Lung (tissue), 12 donors: Measurements from ENCODE around the gene ABCB4. TPM values are rescaled to one million over a fixed set of nuclear protein-coding genes. Genes with fewer than 3 reads are reported as not detected.

Source experiments
- ATAC-seq: fragments of 200-7000 bp; cut with Tn5 transposase; one replicate; pipeline ENCODE4 v1.9.1; 2020; ENCODE audit warnings: moderate number of reproducible peaks; ENCODE audit not compliant: insufficient read depth, low FRiP score
- DNase-seq, 3 donors: peaks; one replicate each; pipeline ENCODE4 v3.0.0-alpha.2; 2013 to 2017
- H3K27ac ChIP-seq, 2 donors: one replicate each; pipeline ENCODE4 v1.5.1; 2013; ENCODE audit warnings: mild to moderate bottlenecking in 2 of 2, moderate library complexity in 2 of 2, control low read depth in 1 of 2, inconsistent platforms in 1 of 2, low read depth in 1 of 2, low read length in 1 of 2
- H3K27me3 ChIP-seq, 3 donors: one replicate each; pipeline ENCODE4 v1.5.1; 2013; ENCODE audit warnings: low read length in 2 of 3; ENCODE audit not compliant: control insufficient read depth in 3 of 3, insufficient read depth in 3 of 3
- H3K36me3 ChIP-seq, 4 donors: one replicate each; pipeline ENCODE4 v1.5.1; 2013; ENCODE audit warnings: low read length in 4 of 4, mild to moderate bottlenecking in 1 of 4, moderate library complexity in 1 of 4; ENCODE audit not compliant: control insufficient read depth in 4 of 4, insufficient read depth in 4 of 4
- H3K4me1 ChIP-seq, 5 donors: one replicate each; pipeline ENCODE4 v1.5.1; 2013; ENCODE audit warnings: low read length in 5 of 5, mild to moderate bottlenecking in 2 of 5, moderate library complexity in 1 of 5; ENCODE audit not compliant: control insufficient read depth in 5 of 5, insufficient read depth in 5 of 5
- H3K4me3 ChIP-seq: one replicate; pipeline ENCODE4 v1.5.1; 2013; ENCODE audit warnings: mild to moderate bottlenecking, control low read depth, moderate library complexity
- H3K9ac ChIP-seq, 2 donors: one replicate each; pipeline ENCODE4 v1.5.1; 2013; ENCODE audit warnings: low read length in 2 of 2, control low read depth in 1 of 2; ENCODE audit not compliant: insufficient read depth in 1 of 2
- H3K9me3 ChIP-seq, 4 donors: one replicate each; pipeline ENCODE4 v1.5.1; 2013; ENCODE audit warnings: low read length in 3 of 4, mild to moderate bottlenecking in 1 of 4, moderate library complexity in 1 of 4; ENCODE audit not compliant: control insufficient read depth in 4 of 4, insufficient read depth in 3 of 4
- CTCF ChIP-seq: IDR thresholded peaks from 2 replicates; pipeline ENCODE4 v1.5.1; 2012; ENCODE audit warnings: mild to moderate bottlenecking; ENCODE audit errors: control extremely low read depth, extremely low read depth
- WGBS, 2 donors: extraction: QIAGEN DNeasy Blood & Tissue Kit; methylation state at CpG; one replicate each; pipeline ENCODE4 v1.1.7; 2013; 5-methylcytosine and 5-hydroxymethylcytosine counted together
- polyA plus RNA-seq, 2 donors: library from polyadenylated mRNA; stranded (reverse); fragments of 200-250 nt; gene quantifications; one replicate each; pipeline ENCODE4 v1.2.1, GENCODE V29; 2013
- total RNA-seq, 2 donors: library from RNA; depleted of rRNA in 1 of 2; stranded (reverse); fragments of >200 nt in 1 of 2; gene quantifications; one replicate each; pipeline ENCODE4 v1.2.1, GENCODE V29; 2014 to 2021
- donor health status: control.
- donor health status: control.
- donor health status: Bipolar disorder and iron deficiency.
- donor health status: healthy.
- donor health status: DM: yes; HTN: yes; CAD: no.

ABCB4 gene
- total and polyA plus RNA-seq, 4 donors = 0.08 to 0.68 (median 0.33) TPM

GRCh38 chr7:87391020-87391701 is 84.3 kb downstream of the ABCB4 start:
- ATAC-seq = no peak
- WGBS, 2 donors = 95 to 97% methylated on average over 8 of the region's 8 CpGs

GRCh38 chr7:87380905-87381304 is 94.6 kb downstream of the ABCB4 start:
- Histone ChIP-seq H3K4me3 (no peak overlapping the region), H3K4me1 (no peaks in the 10 kb centered on the region), H3K27ac (no peak overlapping the region), H3K9ac (no peak overlapping the region), H3K9me3 (peaks cover 0 to 6% (median 2%) of the 10 kb centered on the region in 4 donors), H3K27me3 (no peaks in the 10 kb centered on the region), H3K36me3 (peaks cover 1 to 15% (median 12%) of the 10 kb centered on the region in 4 donors)
- DNase-seq (no peak), ATAC-seq (no peak)
- no peak for TF ChIP-seq CTCF
- WGBS, 2 donors = 84 to 92% methylated on average over 5 of the region's 5 CpGs

More at GRCh38 chr7:87391020-87391701, 84.3 kb downstream of the ABCB4 start:
- Histone ChIP-seq H3K4me1 (no peaks in the 10 kb centered on the region), H3K36me3 (peaks cover 2 to 17% (median 12%) of the 10 kb centered on the region in 4 donors), H3K27ac (no peak overlapping the region), H3K9ac (no peak overlapping the region), H3K4me3 (no peak overlapping the region), H3K27me3 (no peaks in the 10 kb centered on the region), H3K9me3 (no peaks in the 10 kb centered on the region)
- no peak for DNase-seq
- TF ChIP-seq CTCF = no peak

- H3K4me1 ChIP-seq = no peaks in the 10 kb centered on the region
- ATAC-seq = no peak
- peaks cover 0 to 5% (median 2%) of the 10 kb centered on the region in 4 donors for H3K36me3 ChIP-seq
- no peak overlapping the region for H3K9ac ChIP-seq
- H3K27ac ChIP-seq = no peak overlapping the region
- TF ChIP-seq CTCF = no peak
- no peak overlapping the region for H3K4me3 ChIP-seq
- 80 to 87% methylated on average over 5 of the region's 5 CpGs for WGBS, 2 donors
- H3K27me3 ChIP-seq = no peaks in the 10 kb centered on the region
- no peaks in the 10 kb centered on the region for H3K9me3 ChIP-seq
- DNase-seq = no peak
Observed at GRCh38 chr7:87375662-87376435, 99.6 kb downstream of the ABCB4 start.
